Frontal cortex (tissue), 4 donors: ENCODE data around the gene SMAD3. TPM values are rescaled to one million over a fixed set of nuclear protein-coding genes. Genes with fewer than 3 reads are reported as not detected.

Source experiments
- DNase-seq, 2 donors: peaks; one replicate each; pipeline ENCODE4 v3.0.0; 2012; ENCODE audit warnings: low spot score in 2 of 2
- FAIRE-seq: peaks from 2 replicates; lab custom pipeline; 2012; peaks lifted over from hg19 to GRCh38; lab: Jason Lieb, UNC
- total RNA-seq: library from RNA; depleted of rRNA; stranded (reverse); fragments of >200 nt; gene quantifications from one replicate; pipeline ENCODE4 v1.2.3, GENCODE V29; 2014
- donor health status: control.
- donor health status: control.
- donor health status: control.

The SMAD3 gene
- total RNA-seq, 1 donor from 2014 or later: 2.0 TPM

- no peak for DNase-seq
- FAIRE-seq: no peak
These were observed 175.1 kb downstream of the SMAD3 start for GRCh38 chr15:67240235-67241131.

- FAIRE-seq (no peak), DNase-seq (no peak)
These were observed 175.9 kb downstream of the SMAD3 start for GRCh38 chr15:67241132-67241855.

- no peak for FAIRE-seq
- DNase-seq: no peak
These were observed 177.3 kb downstream of the SMAD3 start for GRCh38 chr15:67242708-67243111.

Other genes starting within 250 kb of the SMAD3 start
- gene AAGAB, start 189.1 kb downstream of the SMAD3 start, total RNA-seq: 40.4 TPM
- gene IQCH, start 189.2 kb downstream of the SMAD3 start, total RNA-seq: 2.9 TPM